ENCODE results near the gene STEAP2.

Gene STEAP2

DNA sequence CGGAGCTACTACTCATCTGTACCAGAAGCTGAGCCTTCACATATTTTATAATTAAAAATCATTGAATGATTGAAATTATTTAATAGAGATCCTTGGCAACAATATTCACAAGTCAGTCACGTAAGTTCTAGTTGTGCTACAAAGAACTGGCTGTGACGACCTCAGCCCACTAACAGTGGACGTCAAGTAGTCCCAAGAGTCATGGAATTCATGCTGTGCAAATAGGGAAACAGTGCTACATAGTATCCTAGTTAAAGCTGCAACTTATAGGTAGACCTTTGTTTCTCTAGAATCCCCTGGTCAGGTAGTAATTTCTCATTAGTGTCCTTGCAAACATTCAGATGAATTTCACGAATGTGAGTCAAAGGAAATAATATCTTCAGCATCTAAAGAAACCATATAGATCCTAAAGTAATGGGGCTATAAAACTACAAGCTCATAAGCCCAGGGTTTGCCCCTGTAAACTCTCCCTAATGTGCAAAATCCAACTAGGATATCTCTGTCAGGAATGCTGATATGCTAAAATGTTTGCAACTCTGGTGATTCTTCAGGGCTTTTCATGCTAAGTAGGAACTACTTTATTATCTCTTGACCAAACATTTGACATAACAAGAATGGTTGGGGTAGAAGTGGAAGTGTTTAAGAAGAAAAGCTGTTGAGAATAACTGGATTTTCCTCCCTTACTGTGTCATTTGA, 64.6 kb downstream of the STEAP2 start:
- no peak for DNase-seq
